ENCODE data around the gene FOXF2.

GRCh38 chr6:1348675-1349074, 40.7 kb upstream of the FOXF2 start:
- TF ChIP-seq CTCF (IDR thresholded peaks at IDR 0.05) = no peak
- TF ChIP-seq EZH2 (IDR thresholded peaks at IDR 0.05; ENCODE audit: borderline replicate concordance, insufficient read depth, low read depth, low read length, poor library complexity, severe bottlenecking) = no peak

Measured in B cell (primary cell).